Erythroblast (primary cell): ENCODE measurements around the gene EIF3K.

ENCODE experiments used
- GATA1 ChIP-seq: IDR thresholded peaks from 2 replicates; pipeline ENCODE4 v1.6.1; 2011; ENCODE audit warnings: low read depth, mild to moderate bottlenecking, control low read depth, low read length, moderate library complexity
- POLR2A ChIP-seq: IDR thresholded peaks from 2 replicates; pipeline ENCODE4 v1.6.1; 2011; ENCODE audit warnings: mild to moderate bottlenecking, low read length

DNA sequence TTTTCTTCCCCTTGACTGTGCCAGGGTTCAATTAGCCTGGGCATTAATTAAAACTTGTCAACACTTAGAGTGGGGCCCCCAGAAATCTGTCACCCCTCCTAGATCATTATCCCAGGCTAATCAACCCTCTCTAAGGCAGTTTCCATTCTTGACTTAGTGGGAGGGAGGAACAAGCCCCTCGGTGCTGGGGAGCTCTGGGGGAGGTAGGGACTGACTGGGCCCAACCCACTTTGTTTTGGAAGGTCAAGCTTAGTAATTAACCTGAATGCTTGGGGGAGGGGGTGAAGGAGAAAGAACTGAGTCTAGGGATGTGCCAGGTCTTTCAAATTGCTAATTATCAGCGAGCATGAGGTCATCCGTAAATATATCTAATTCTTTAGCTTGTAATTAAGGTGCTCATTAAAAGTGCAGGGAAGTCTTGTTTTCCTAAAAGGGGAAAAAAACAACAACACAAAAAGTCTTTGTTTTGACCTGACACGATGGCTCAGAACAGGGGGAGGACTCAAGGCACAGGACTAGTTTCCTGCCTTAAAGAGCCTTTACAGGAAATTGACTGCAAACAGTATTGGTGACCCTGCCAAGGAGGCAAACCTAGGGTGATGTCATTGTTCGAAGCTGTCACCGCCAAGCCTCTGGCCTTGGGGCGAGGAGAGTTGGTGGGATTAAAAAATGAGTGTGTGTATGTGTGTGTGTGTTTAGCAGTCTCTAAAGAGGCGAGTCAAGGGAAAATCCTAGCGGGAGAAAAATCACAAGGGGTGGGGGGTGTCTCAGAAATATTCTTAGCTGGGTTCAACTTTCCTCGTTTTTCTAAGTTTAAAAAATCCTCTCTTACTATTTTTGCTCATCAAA, 47.9 kb downstream of the EIF3K start:
- TF ChIP-seq POLR2A, result no peak
- no peak for TF ChIP-seq GATA1
